Neural cell (in vitro differentiated cells): ENCODE measurements around the gene GANAB. TPM values are rescaled to one million over a fixed set of nuclear protein-coding genes. Genes with fewer than 3 reads are reported as not detected.

Experiments used
- H2AFZ ChIP-seq: fragments of 200-600, 300-800 bp; sonication (generic), shearing (Covaris generic); 2 replicates; pipeline ENCODE4 v1.6.0; 2014; ENCODE audit warnings: low read depth, mild to moderate bottlenecking, antibody characterized with exemption, low read length, moderate library complexity
- H3F3A ChIP-seq: fragments of 200-600 bp; shearing (Covaris generic); 2 replicates; pipeline ENCODE4 v1.6.1; 2016; ENCODE audit warnings: mild to moderate bottlenecking, moderate library complexity, mixed read lengths, antibody characterized with exemption, low read length; ENCODE audit not compliant: insufficient read depth, poor library complexity, severe bottlenecking
- H3K27ac ChIP-seq: fragments of 200-600, 300-800 bp; sonication (generic), shearing (Covaris generic); 2 replicates; pipeline ENCODE4 v1.5.1; 2014; ENCODE audit warnings: mild to moderate bottlenecking, low read length, moderate library complexity
- H3K27me3 ChIP-seq: fragments of 300-800, 200-600 bp; sonication (generic), shearing (Covaris generic); 2 replicates; pipeline ENCODE4 v1.6.0; 2014; ENCODE audit warnings: mild to moderate bottlenecking, low read depth, low read length, moderate library complexity; ENCODE audit not compliant: insufficient read depth
- H3K36me3 ChIP-seq: fragments of 300-800, 200-600 bp; sonication (generic), shearing (Covaris generic); 2 replicates; pipeline ENCODE4 v1.5.1; 2014; ENCODE audit warnings: mild to moderate bottlenecking, antibody characterized with exemption, low read length, moderate library complexity; ENCODE audit not compliant: insufficient read depth
- H3K4me2 ChIP-seq: fragments of 300-800, 200-600 bp; sonication (generic), shearing (Covaris generic); 2 replicates; pipeline ENCODE4 v1.6.0; 2014; ENCODE audit warnings: mild to moderate bottlenecking, low read length
- H3K4me3 ChIP-seq: fragments of 300-800, 200-600 bp; sonication (generic), shearing (Covaris generic); 2 replicates; pipeline ENCODE4 v1.5.1; 2014; ENCODE audit warnings: mild to moderate bottlenecking, low read length, moderate library complexity
- H3K79me2 ChIP-seq: fragments of 200-600 bp; shearing (Covaris generic); replicated peaks from 2 replicates; pipeline ENCODE4 v1.6.0; 2014; ENCODE audit warnings: mild to moderate bottlenecking, low read length, moderate library complexity; ENCODE audit not compliant: insufficient read depth
- H3K9ac ChIP-seq: fragments of 300-800, 200-600 bp; sonication (generic), shearing (Covaris generic); 2 replicates; pipeline ENCODE4 v1.6.1; 2016; ENCODE audit warnings: mild to moderate bottlenecking, low read length, mixed read lengths
- H3K9me2 ChIP-seq: fragments of 200-600 bp; shearing (Covaris generic); 2 replicates; pipeline ENCODE4 v1.6.1; 2016; ENCODE audit warnings: mild to moderate bottlenecking, low read length, mixed read lengths; ENCODE audit not compliant: insufficient read depth
- H3K9me3 ChIP-seq: fragments of 200-600, 300-800 bp; sonication (generic), shearing (Covaris generic); 2 replicates; pipeline ENCODE4 v1.6.1; 2016; ENCODE audit warnings: mild to moderate bottlenecking, mixed run types, low read length, moderate library complexity, mixed read lengths
- H4K20me1 ChIP-seq: fragments of 200-600 bp; shearing (Covaris generic); 2 replicates; pipeline ENCODE4 v1.6.1; 2016; ENCODE audit warnings: mild to moderate bottlenecking, mixed run types; ENCODE audit not compliant: insufficient read depth
- CTCF ChIP-seq: fragments of 450-650 bp; IDR thresholded peaks from 2 replicates; pipeline ENCODE4 v1.5.1; 2014; ENCODE audit warnings: antibody characterized with exemption, mild to moderate bottlenecking, moderate library complexity; ENCODE audit not compliant: poor library complexity, severe bottlenecking
- EP300 ChIP-seq: fragments of 450-650 bp; conservative IDR thresholded peaks from 2 replicates; pipeline ENCODE4 v1.6.1; 2014; ENCODE audit warnings: antibody characterized with exemption, mild to moderate bottlenecking, moderate library complexity; ENCODE audit not compliant: poor library complexity, severe bottlenecking
- EZH2 ChIP-seq: fragments of 200-600, 300-800 bp; shearing (Covaris generic), sonication (generic); IDR thresholded peaks from 2 replicates; pipeline ENCODE4 v1.6.1; 2014; ENCODE audit warnings: antibody characterized with exemption, low read length, borderline replicate concordance, mild to moderate bottlenecking; ENCODE audit not compliant: insufficient read depth, poor library complexity, severe bottlenecking
- MXI1 ChIP-seq: fragments of 450-650 bp; conservative IDR thresholded peaks from 2 replicates; pipeline ENCODE4 v1.6.1; 2014; ENCODE audit warnings: antibody characterized with exemption, mild to moderate bottlenecking; ENCODE audit not compliant: poor library complexity, severe bottlenecking
- POLR2AphosphoS5 ChIP-seq: IDR thresholded peaks from 2 replicates; pipeline ENCODE4 v1.6.1; 2012
- RAD21 ChIP-seq: fragments of 450-650 bp; conservative IDR thresholded peaks from 2 replicates; pipeline ENCODE4 v1.6.1; 2014; ENCODE audit warnings: antibody characterized with exemption, mild to moderate bottlenecking, moderate library complexity
- REST ChIP-seq: IDR thresholded peaks from 2 replicates; pipeline ENCODE4 v1.6.1; 2012; ENCODE audit warnings: borderline replicate concordance
- SMC3 ChIP-seq: fragments of 450-650 bp; conservative IDR thresholded peaks from 2 replicates; pipeline ENCODE4 v1.6.1; 2014; ENCODE audit warnings: antibody characterized with exemption, mild to moderate bottlenecking, moderate library complexity; ENCODE audit not compliant: poor library complexity
- TAF1 ChIP-seq: IDR thresholded peaks from 2 replicates; pipeline ENCODE4 v1.6.1; 2012; ENCODE audit warnings: low read depth
- polyA plus RNA-seq: library from polyadenylated mRNA; depleted of rRNA; stranded (reverse); fragments of >200 nt; gene quantifications from 2 replicates; pipeline ENCODE4 v1.2.3, GENCODE V29; 2014

GANAB gene
- polyA plus RNA-seq, 1 donor from 2014 or later = 62.7 TPM

GRCh38 chr11:62595124-62595523 is 51.3 kb downstream of the GANAB start:
- Histone ChIP-seq H2AFZ (no peak overlapping the region), H3K36me3 (peaks cover 7% of the 10 kb centered on the region), H3K9me3 (no peaks in the 10 kb centered on the region), H3K27ac (no peak overlapping the region), H3K4me2 (no peak overlapping the region), H3K27me3 (no peaks in the 10 kb centered on the region), H3K79me2 (peaks cover 23% of the 10 kb centered on the region), H3K9ac (no peak overlapping the region), H3K4me3 (no peak overlapping the region), H4K20me1 (no peaks in the 10 kb centered on the region), H3F3A (peaks cover 7% of the 10 kb centered on the region), H3K9me2 (no peaks in the 10 kb centered on the region)
- TF ChIP-seq EZH2 (no peak), POLR2AphosphoS5 (no peak), REST (no peak), SMC3 (no peak), MXI1 (no peak), TAF1 (no peak), EP300 (no peak), CTCF (no peak), RAD21 (no peak)

- TF ChIP-seq RAD21 (peak; percentile 22), SMC3 (peak; percentile 47), TAF1 (no peak), EP300 (no peak), EZH2 (no peak), REST (no peak), POLR2AphosphoS5 (no peak), MXI1 (no peak), CTCF (peak; percentile 47)
- no peak overlapping the region for H3K4me3 ChIP-seq
- H3K36me3 ChIP-seq = peaks cover 7% of the 10 kb centered on the region
- no peaks in the 10 kb centered on the region for H3K9me3 ChIP-seq
- H2AFZ ChIP-seq = no peak overlapping the region
- no peak overlapping the region for H3K4me2 ChIP-seq
- no peaks in the 10 kb centered on the region for H3K27me3 ChIP-seq
- peaks cover 7% of the 10 kb centered on the region for H3F3A ChIP-seq
- H3K27ac ChIP-seq = no peak overlapping the region
- no peaks in the 10 kb centered on the region for H3K9me2 ChIP-seq
- no peak overlapping the region for H3K9ac ChIP-seq
- peaks cover 16% of the 10 kb centered on the region for H3K79me2 ChIP-seq
- H4K20me1 ChIP-seq = no peaks in the 10 kb centered on the region
These were observed 52.9 kb downstream of the GANAB start for GRCh38 chr11:62593434-62594044.
